HG02870 (cell line): ENCODE data around the gene SLC4A5.

Source experiments
- ATAC-seq: cut with Tn5 transposase; IDR thresholded peaks from one replicate; pipeline ENCODE4 v1.9.1; 2021; ENCODE audit warnings: mild to moderate bottlenecking, moderate library complexity; ENCODE audit not compliant: unreplicated experiment

The SLC4A5 gene

GRCh38 chr2:74278694-74279093 lies 64.5 kb downstream of the SLC4A5 start:
- no peak for ATAC-seq

- no peak for ATAC-seq
Measured at GRCh38 chr2:74278176-74278575, 65.0 kb downstream of the SLC4A5 start.

- ATAC-seq: no peak
Measured at GRCh38 chr2:74275228-74275627, 68.0 kb downstream of the SLC4A5 start.

GRCh38 chr2:74269667-74270066 lies 73.5 kb downstream of the SLC4A5 start:
- no peak for ATAC-seq

- ATAC-seq: no peak
Measured at GRCh38 chr2:74267068-74267467, 76.1 kb downstream of the SLC4A5 start.

GRCh38 chr2:74264281-74264680 lies 78.9 kb downstream of the SLC4A5 start:
- ATAC-seq: no peak

GRCh38 chr2:74262681-74263080 lies 80.5 kb downstream of the SLC4A5 start:
- ATAC-seq: no peak

GRCh38 chr2:74261204-74261864 lies 81.9 kb downstream of the SLC4A5 start:
- no peak for ATAC-seq

- no peak for ATAC-seq
Measured at GRCh38 chr2:74260495-74260894, 82.7 kb downstream of the SLC4A5 start.

- ATAC-seq: no peak
Measured at GRCh38 chr2:74259733-74260132, 83.5 kb downstream of the SLC4A5 start.

GRCh38 chr2:74259191-74259590 lies 84.0 kb downstream of the SLC4A5 start:
- no peak for ATAC-seq

- no peak for ATAC-seq
Measured at GRCh38 chr2:74255660-74256213, 87.5 kb downstream of the SLC4A5 start.

- no peak for ATAC-seq
Measured at GRCh38 chr2:74253971-74254310, 89.3 kb downstream of the SLC4A5 start.

GRCh38 chr2:74253306-74253970 lies 89.8 kb downstream of the SLC4A5 start:
- no peak for ATAC-seq

- ATAC-seq: no peak
Measured at GRCh38 chr2:74252862-74253261, 90.4 kb downstream of the SLC4A5 start.

- no peak for ATAC-seq
Measured at GRCh38 chr2:74252036-74252435, 91.2 kb downstream of the SLC4A5 start.

GRCh38 chr2:74250189-74250631 lies 93.0 kb downstream of the SLC4A5 start:
- no peak for ATAC-seq

- no peak for ATAC-seq
Measured at GRCh38 chr2:74249406-74250122, 93.7 kb downstream of the SLC4A5 start.

- no peak for ATAC-seq
Measured at GRCh38 chr2:74246496-74247195, 96.6 kb downstream of the SLC4A5 start.

GRCh38 chr2:74244286-74244685 lies 98.9 kb downstream of the SLC4A5 start:
- no peak for ATAC-seq
